ENCODE measurements around the gene NKIRAS2. TPM values are rescaled to one million over a fixed set of nuclear protein-coding genes. Genes with fewer than 3 reads are reported as not detected.
"Not testable (repeated sequence)": the region's sequence is repeated elsewhere in the genome, so short reads cannot be mapped to it uniquely, and the experiment has no call there.

NKIRAS2 gene
- total RNA-seq, 2 experiments from 2014 or later, result 23.3 to 25.5 TPM

DNA sequence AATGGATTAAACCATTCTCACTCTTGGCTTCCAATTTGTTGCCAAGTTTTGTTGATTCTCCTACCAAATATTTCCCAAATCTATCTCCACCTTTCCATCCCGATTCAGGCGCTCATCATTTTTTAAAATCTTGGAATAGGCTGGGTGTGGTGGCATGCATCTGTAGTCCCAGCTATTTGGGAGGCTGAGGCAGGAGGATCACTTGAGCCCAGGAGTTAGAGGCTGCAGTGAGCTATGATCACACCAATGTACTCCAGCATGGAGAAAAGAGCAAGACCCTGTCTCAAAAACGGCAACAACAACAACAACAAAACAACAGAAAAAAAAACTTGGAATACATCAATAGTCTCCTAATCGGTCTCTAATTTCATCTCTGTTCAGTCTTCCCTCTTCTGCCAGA is 902 bp upstream of the NKIRAS2 start:
- peaks cover 61% of the 10 kb centered on the region for H3K4me1 Mint-ChIP-seq
- peaks cover 5% of the 10 kb centered on the region for H3K9me3 Mint-ChIP-seq
- H3K27ac Mint-ChIP-seq, result peak overlapping the region; percentile 85

DNA sequence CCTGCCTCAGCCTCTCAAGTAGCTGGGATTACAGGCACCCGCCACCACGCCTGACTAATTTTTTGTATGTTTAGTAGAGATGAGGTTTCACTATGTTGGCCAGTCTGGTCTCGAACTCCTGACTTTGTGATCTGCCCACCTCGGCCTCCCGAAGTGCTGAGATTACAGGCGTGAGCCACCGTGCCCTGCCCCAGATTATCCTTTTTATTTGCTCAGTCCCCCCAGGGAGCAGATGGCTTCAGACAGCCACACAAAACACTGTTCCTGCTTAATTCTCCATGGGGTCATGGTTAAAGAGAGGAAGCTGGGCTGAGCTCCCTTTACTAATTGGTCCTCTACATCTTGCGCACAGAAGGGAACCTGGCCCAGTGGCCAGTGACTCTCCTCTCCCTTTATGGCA is 955 bp downstream of the NKIRAS2 start:
- H3K4me3 Mint-ChIP-seq, result peak overlapping the region; percentile 98
- H3K36me3 Mint-ChIP-seq (ENCODE audit: low read depth), result peaks cover 17% of the 10 kb centered on the region
- peaks cover 56% of the 10 kb centered on the region for H3K4me1 Mint-ChIP-seq
- H3K27me3 Mint-ChIP-seq, DNase-seq, H3K9me3 Mint-ChIP-seq, POLR2A ChIA-PET: not testable (repeated sequence)
- H3K27ac Mint-ChIP-seq, result peak overlapping the region; percentile 90
- CTCF ChIA-PET, result interaction anchor here (1.0 to 7.5 kb wide), 16 partner anchors 13 to 386 kb away, joined by 3 to 71 read pairs (median 4); partner anchors contain the start of genes DHX58 and KCNH4

More for the DNA sequence above, 902 bp upstream of the NKIRAS2 start:
- Mint-ChIP-seq H3K27me3 (no peaks in the 10 kb centered on the region), H3K4me3 (peak overlapping the region; percentile 99), H3K36me3 (ENCODE audit: low read depth) (peaks cover 19% of the 10 kb centered on the region)
- ChIA-PET POLR2A (no interaction called here), CTCF (interaction anchor here (0.9 to 7.5 kb wide), 14 partner anchors 9 to 175 kb away, joined by 3 to 71 read pairs (median 6); partner anchors contain the start of genes DHX58, GHDC and KCNH4)
- DNase-seq, result no peak

DNA sequence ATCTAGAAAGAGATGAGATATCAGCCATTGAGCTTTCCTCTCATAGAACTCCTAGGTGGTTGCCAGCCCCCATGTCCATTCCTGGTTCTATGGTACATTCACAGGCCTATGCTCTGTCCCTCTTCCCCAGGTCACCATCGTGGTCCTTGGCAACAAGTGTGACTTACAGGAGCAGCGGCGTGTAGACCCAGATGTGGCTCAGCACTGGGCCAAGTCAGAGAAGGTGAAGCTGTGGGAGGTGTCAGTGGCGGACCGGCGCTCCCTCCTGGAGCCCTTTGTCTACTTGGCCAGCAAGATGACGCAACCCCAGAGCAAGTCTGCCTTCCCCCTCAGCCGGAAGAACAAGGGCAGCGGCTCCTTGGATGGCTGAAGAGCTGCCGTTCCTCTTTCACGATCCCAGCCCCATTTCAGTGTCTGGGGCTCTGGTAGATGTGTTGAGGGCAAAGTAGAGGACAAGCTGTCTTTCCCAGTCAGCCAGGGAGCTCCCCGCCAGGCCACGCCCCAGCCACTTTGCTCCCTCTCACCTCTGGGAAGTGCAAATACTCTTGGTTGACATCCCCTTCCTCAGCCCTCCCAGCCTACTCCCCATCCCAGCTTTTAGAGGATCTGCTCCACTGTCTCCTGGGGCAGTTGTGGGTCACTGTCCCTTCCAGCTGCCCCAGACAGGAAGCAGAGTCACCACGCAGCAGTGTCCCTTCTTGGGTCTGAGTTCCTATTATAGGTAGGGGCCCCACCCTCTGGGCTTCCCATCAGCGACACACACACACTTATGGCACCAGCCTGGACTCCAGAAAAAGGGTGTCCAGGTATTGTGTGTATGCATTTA is 3.8 kb downstream of the NKIRAS2 start:
- Mint-ChIP-seq H3K27ac (no peak overlapping the region), H3K9me3 (peaks cover 5% of the 10 kb centered on the region), H3K4me1 (peaks cover 42% of the 10 kb centered on the region), H3K4me3 (no peak overlapping the region), H3K27me3 (no peaks in the 10 kb centered on the region), H3K36me3 (ENCODE audit: low read depth) (peaks cover 11% of the 10 kb centered on the region)
- ChIA-PET POLR2A (no interaction called here), CTCF (interaction anchor here (0.7 to 7.5 kb wide), 8 partner anchors 6 to 869 kb away, joined by 3 to 53 read pairs (median 3); partner anchors contain the start of genes DHX58, DNAJC7 and NKIRAS2)
- no peak for DNase-seq

DNA sequence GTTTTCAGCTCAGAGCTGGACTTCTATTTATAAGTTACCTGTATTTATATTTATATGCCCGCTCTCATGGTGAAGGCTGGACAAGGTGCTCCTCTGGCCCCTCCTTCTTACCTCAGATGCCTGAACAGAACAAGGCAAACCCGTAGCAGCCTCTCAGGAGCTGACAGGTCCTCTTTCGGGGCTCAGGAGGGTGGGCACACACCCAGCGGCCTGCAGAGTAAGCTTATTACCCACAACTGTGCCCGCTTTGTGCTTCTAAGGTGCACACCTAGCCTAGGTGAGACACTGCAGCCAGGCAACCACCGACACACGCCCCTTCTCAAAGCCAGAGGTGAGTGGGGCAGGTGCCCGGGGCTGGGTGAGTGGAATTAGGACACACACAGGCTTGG is 5.3 kb downstream of the NKIRAS2 start:
- Mint-ChIP-seq H3K27ac (peak overlapping the region; percentile 31), H3K4me3 (no peak overlapping the region), H3K4me1 (peaks cover 32% of the 10 kb centered on the region), H3K36me3 (ENCODE audit: low read depth) (peaks cover 11% of the 10 kb centered on the region), H3K27me3 (no peaks in the 10 kb centered on the region), H3K9me3 (no peaks in the 10 kb centered on the region)
- no peak for DNase-seq
- ChIA-PET POLR2A (no interaction called here), CTCF (interaction anchor here (0.6 to 7.5 kb wide), 15 partner anchors 7 to 295 kb away, joined by 3 to 53 read pairs (median 4); partner anchors contain the start of genes CNP, DHX58, DNAJC7 and NKIRAS2)

DNA sequence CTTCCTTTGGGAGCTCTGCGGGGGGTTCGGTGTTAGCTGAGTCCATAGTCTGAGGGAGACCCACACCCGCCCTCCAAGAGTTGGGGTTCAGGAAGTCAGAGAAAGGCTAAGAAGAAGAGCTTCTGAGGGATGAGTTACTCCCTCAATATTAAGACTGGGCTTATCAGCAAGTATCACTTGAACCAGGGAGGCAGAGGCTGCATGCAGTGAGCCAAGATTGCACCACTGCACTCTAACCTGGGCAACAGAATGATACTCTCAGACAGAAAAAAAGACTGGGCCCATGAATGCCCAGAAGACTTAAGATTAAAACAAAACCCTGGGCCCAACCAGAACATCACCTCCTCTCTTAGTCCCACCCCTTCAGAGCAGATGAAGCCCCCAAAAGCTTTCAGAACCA is 6.0 kb downstream of the NKIRAS2 start:
- Mint-ChIP-seq H3K9me3 (no peaks in the 10 kb centered on the region), H3K27me3 (no peaks in the 10 kb centered on the region), H3K4me3 (no peak overlapping the region), H3K4me1 (peaks cover 24% of the 10 kb centered on the region), H3K36me3 (ENCODE audit: low read depth) (peaks cover 11% of the 10 kb centered on the region), H3K27ac (peak overlapping the region; percentile 10)
- ChIA-PET POLR2A (interaction anchor here (0.7 kb wide), 2 partner anchors 30 to 72 kb away, joined by 3 to 6 read pairs; no protein-coding TSS in a partner anchor), CTCF (interaction anchor here (0.5 to 7.5 kb wide), 12 partner anchors 8 to 471 kb away, joined by 3 to 53 read pairs (median 6); partner anchors contain the start of genes CNP, DHX58, DNAJC7 and NKIRAS2)
- no peak for DNase-seq

DNA sequence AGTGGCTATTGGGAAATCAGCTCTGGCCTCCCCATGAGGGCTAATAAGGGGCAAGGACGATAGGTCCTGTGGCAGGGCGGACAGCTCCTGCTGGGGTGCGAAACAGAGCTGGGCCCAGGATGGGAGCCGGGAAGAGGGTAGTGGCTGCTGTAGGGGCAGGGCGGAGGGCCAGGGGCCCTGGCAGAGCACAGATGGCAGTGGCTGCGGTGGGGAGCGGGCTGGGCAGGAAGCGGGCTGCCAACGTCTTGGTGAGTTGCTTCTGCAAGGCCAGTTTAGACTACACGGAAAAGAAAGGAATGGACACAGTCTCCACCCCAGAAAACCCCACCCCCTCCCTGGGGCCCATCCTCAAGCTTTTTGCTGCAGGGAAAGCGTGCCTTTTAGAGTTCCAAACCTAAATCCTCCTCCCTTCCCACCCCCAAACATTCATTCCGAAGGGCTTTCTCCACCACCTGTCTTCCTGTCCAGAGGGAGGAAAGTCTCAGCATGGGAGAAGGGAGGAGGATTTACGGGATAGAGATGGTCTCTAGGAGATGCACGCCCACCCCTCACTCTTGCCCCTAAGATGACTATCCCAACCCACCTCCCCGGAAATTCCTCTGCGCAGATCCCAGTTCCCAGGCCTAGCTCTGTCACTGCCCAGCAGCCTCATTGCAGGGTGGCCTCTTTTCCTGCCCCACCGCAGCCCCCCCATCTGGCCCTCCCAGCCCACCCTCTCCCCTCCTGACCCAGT is 7.1 kb downstream of the NKIRAS2 start:
- ChIA-PET CTCF (interaction anchor here (1.4 to 7.5 kb wide), 5 partner anchors 9 to 155 kb away, joined by 3 to 53 read pairs (median 5); partner anchors contain the start of genes DNAJC7 and NKIRAS2), POLR2A (no interaction called here)
- no peak overlapping the region for H3K27ac Mint-ChIP-seq
- H3K4me3 Mint-ChIP-seq, result no peak overlapping the region
- peaks cover 2% of the 10 kb centered on the region for H3K27me3 Mint-ChIP-seq
- peaks cover 16% of the 10 kb centered on the region for H3K4me1 Mint-ChIP-seq
- no peaks in the 10 kb centered on the region for H3K9me3 Mint-ChIP-seq
- DNase-seq, result no peak
- H3K36me3 Mint-ChIP-seq (ENCODE audit: low read depth), result peaks cover 11% of the 10 kb centered on the region

DNA sequence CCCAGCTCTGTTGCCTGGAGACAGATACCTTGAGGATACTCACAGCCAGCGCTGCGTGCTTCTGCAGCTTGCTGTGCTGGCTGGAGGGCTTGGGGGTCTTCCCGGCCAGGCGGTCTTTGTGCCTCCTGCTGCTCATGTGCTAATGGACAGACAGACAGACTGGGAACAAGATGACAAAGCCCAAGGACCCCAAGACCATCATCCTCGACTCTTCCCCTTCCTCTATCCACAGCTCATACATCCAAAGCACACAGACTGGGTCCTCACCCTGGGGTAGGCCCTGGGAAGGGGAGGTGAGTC is 7.7 kb downstream of the NKIRAS2 start:
- peaks cover 12% of the 10 kb centered on the region for H3K4me1 Mint-ChIP-seq
- H3K4me3 Mint-ChIP-seq, result no peak overlapping the region
- CTCF ChIA-PET, result interaction anchor here (1.4 to 7.5 kb wide), 5 partner anchors 10 to 154 kb away, joined by 3 to 53 read pairs (median 5); partner anchors contain the start of genes DNAJC7, KCNH4 and NKIRAS2
- H3K27me3 Mint-ChIP-seq, result peaks cover 2% of the 10 kb centered on the region
- H3K9me3 Mint-ChIP-seq, result no peaks in the 10 kb centered on the region
- DNase-seq, result no peak
- no peak overlapping the region for H3K27ac Mint-ChIP-seq
- POLR2A ChIA-PET, result no interaction called here
- peaks cover 7% of the 10 kb centered on the region for H3K36me3 Mint-ChIP-seq (ENCODE audit: low read depth)

DNA sequence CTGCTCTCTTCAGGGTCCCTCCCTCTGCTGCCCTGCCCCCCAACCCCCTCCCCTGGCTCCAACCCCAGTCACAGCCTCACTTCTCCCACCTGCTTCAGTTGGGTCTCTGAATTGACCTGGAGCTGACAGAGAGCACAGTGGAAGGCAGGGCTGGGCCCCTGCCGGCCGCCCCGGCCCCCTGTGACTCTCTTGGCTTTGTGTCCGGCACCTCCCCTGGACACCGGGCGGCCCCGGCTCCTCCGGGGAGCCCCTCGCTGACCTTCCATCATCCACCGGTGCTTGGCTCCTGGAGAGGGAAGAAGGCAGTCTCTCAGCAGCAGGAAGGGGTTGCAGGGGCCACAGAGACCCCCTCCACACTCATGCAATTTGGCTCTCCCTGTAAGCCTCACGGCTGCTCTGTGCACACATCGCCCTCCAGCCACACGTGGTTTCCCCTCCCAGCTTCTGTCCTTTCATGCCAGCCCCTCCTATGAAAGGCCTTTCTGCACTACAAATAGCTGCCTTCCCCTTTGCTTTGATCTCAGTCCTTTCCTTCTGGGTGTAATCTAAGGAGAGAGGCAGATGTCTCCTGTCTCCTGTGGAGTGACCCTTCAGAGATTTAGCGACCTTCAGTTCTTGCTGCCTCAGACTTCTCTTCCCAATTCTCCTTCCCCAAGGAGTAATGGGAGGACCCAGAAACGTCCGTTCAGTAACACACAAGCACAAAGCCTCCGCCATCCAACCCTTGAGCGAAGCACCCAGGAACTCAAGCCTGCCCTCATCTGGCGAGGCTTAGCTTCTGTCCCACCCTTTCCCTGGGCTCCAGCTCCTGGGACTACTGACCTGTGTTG is 8.3 kb downstream of the NKIRAS2 start:
- CTCF ChIA-PET, result interaction anchor here (0.6 to 7.5 kb wide), 6 partner anchors 10 to 490 kb away, joined by 3 to 53 read pairs (median 4); partner anchors contain the start of genes DNAJC7, KCNH4 and NKIRAS2
- Mint-ChIP-seq H3K9me3 (no peaks in the 10 kb centered on the region), H3K4me1 (peaks cover 12% of the 10 kb centered on the region), H3K27ac (peak overlapping the region; percentile 5), H3K36me3 (ENCODE audit: low read depth) (peaks cover 7% of the 10 kb centered on the region), H3K27me3 (peaks cover 2% of the 10 kb centered on the region), H3K4me3 (no peak overlapping the region)
- POLR2A ChIA-PET, result interaction anchor here (0.6 kb wide), 1 partner anchor 152 kb away, joined by 3 read pairs; no protein-coding TSS in a partner anchor
- no peak for DNase-seq

DNA sequence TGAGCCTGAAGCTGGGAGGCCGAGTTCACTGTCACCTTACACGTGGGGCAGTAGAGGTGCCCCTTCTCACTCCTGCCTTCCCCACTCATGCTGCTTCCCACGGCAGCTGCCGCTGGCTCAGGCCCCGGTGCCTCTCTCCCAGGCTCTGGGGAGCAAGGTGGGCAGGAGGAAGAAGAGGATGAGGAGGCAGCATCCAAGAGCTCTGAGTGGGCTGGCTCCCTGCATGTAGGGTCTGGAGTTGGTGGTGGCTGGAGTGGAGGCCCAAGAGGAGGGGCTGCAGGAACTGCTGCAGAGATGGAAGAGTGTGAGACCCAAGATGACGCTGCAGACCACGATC is 8.9 kb downstream of the NKIRAS2 start:
- Mint-ChIP-seq H3K4me1 (peaks cover 14% of the 10 kb centered on the region), H3K9me3 (no peaks in the 10 kb centered on the region), H3K27me3 (peaks cover 2% of the 10 kb centered on the region), H3K27ac (no peak overlapping the region), H3K36me3 (ENCODE audit: low read depth) (peaks cover 3% of the 10 kb centered on the region), H3K4me3 (no peak overlapping the region)
- CTCF ChIA-PET, result interaction anchor here (1.4 to 7.5 kb wide), 4 partner anchors 11 to 152 kb away, joined by 3 to 53 read pairs (median 6); partner anchors contain the start of genes DNAJC7, KCNH4 and NKIRAS2
- DNase-seq, result no peak
- POLR2A ChIA-PET, result no interaction called here

DNA sequence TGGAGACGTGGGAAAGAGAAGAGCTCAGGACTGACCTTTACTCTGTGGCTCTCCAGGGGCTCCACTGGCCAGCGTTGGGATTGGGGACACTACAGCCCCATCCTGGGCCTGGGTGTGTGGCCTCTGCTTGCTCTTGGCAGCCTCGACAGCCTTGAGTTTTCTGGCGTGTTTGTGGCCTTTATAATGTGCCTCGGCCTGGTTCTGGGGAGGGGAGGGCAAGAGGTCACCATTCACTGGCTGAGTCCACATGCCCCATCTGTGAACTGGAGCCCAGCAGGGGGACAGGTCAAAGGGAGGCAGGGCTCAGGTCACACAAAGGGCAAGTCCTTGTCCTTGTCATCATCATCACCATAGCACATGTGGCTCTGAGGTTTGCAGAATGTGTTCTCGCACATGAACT is 11.7 kb downstream of the NKIRAS2 start:
- Mint-ChIP-seq H3K4me3 (no peak overlapping the region), H3K4me1 (peaks cover 15% of the 10 kb centered on the region), H3K36me3 (ENCODE audit: low read depth) (no peaks in the 10 kb centered on the region), H3K27me3 (peaks cover 2% of the 10 kb centered on the region), H3K9me3 (no peaks in the 10 kb centered on the region), H3K27ac (no peak overlapping the region)
- DNase-seq, result no peak
- POLR2A ChIA-PET, result no interaction called here
- CTCF ChIA-PET, result interaction anchor here (7.5 kb wide), 1 partner anchor 14 kb away, joined by 53 read pairs; the partner anchor contains the start of genes DNAJC7 and NKIRAS2

DNA sequence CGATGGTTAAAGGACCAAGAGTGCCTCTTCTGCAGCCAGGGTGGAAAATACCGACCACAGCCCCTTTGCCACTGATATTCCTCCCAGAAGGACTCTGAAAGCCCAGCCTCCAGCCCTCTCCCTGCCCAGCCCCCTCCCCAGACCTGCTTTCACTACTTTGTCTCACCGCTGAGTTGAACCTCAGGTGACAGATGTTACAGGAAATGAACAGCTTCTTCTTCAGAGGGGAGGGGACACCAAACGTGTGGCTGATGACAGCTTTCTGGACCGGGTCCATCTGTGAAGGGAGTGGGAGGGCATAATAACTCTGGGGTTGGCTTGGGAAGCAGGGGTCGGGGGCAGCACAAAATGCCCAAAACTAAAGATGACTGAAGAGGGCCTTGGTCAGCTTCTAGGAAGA is 14.2 kb downstream of the NKIRAS2 start:
- no peaks in the 10 kb centered on the region for H3K9me3 Mint-ChIP-seq
- CTCF ChIA-PET, result interaction anchor here (0.6 to 1.7 kb wide), 7 partner anchors 8 to 331 kb away, joined by 3 to 7 read pairs (median 3); partner anchors contain the start of gene NKIRAS2

More for the DNA sequence above, 14.2 kb downstream of the NKIRAS2 start:
- POLR2A ChIA-PET, result interaction anchor here (0.5 to 0.7 kb wide), 2 partner anchors 153 to 234 kb away, joined by 3 read pairs; no protein-coding TSS in a partner anchor
- no peak overlapping the region for H3K4me3 Mint-ChIP-seq
- H3K27ac Mint-ChIP-seq, result peak overlapping the region; percentile 32
- no peaks in the 10 kb centered on the region for H3K36me3 Mint-ChIP-seq (ENCODE audit: low read depth)
- H3K27me3 Mint-ChIP-seq, result peaks cover 12% of the 10 kb centered on the region
- DNase-seq, result peak; percentile 32
- peaks cover 8% of the 10 kb centered on the region for H3K4me1 Mint-ChIP-seq
